Measurements from ENCODE around the gene PRKN.

GRCh38 chr6:161736326-161736725, 991.2 kb downstream of the PRKN start:
- TF ChIP-seq, protein P1, sequence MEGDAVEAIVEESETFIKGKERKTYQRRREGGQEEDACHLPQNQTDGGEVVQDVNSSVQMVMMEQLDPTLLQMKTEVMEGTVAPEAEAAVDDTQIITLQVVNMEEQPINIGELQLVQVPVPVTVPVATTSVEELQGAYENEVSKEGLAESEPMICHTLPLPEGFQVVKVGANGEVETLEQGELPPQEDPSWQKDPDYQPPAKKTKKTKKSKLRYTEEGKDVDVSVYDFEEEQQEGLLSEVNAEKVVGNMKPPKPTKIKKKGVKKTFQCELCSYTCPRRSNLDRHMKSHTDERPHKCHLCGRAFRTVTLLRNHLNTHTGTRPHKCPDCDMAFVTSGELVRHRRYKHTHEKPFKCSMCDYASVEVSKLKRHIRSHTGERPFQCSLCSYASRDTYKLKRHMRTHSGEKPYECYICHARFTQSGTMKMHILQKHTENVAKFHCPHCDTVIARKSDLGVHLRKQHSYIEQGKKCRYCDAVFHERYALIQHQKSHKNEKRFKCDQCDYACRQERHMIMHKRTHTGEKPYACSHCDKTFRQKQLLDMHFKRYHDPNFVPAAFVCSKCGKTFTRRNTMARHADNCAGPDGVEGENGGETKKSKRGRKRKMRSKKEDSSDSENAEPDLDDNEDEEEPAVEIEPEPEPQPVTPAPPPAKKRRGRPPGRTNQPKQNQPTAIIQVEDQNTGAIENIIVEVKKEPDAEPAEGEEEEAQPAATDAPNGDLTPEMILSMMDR (IDR thresholded peaks at IDR 0.05; ENCODE audit: low read depth, low read length), result no peak
- TF ChIP-seq POLR2A (IDR thresholded peaks at IDR 0.05; ENCODE audit: extremely low read depth, insufficient read length) (no peak), MYC (IDR thresholded peaks at IDR 0.05; ENCODE audit: low read depth, low read length) (no peak)
